Inflammatory macrophage (primary cell): ENCODE results near the gene RSBN1L.

Experiments
- DNase-seq, 2 donors: peaks; one replicate each; pipeline ENCODE4 v3.0.0-alpha.2; 2020 to 2022

Gene RSBN1L

DNA sequence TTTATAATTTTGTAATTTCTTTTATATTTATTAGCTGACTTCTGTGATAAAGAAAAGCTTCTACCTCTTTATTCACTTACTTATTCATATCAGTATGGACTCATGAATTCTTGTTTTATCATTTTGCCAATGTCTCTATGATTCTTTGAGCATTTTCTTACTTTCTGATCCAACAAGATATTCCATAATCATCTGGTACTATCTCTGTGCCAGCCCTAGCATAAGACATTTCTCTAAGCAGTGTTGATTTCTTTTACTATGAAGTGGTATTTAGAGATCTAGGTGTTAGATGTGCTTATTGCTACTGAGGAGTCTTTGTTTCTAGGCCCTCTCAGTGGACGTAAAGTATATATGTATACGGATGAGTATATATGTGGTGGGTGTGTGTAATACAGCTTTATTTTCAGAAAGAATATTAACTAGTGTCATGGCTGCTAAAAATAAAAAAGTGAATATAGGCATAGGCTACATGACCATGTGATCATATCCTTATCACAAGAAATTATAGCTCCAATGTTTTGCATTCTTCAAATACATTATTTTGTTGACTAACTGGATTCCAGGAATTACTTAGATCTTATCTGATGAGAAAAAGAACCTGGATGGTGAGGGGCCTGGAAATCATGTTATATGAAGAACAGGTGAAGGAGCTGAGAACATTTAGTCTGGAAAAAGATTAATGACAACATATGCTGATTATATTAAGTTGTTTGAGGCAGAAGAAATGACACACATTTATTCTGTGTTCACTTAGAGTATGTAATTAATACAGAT, 115.4 kb downstream of the RSBN1L start:
- no peak for DNase-seq

- peak in 1 of 2 donors; percentile 5 for DNase-seq
Measured at GRCh38 chr7:77812290-77812685, 116.0 kb downstream of the RSBN1L start.

- peak in 1 of 2 donors; percentile 19 for DNase-seq
Measured at GRCh38 chr7:77813180-77813579, 116.9 kb downstream of the RSBN1L start.

GRCh38 chr7:77819021-77819420, 122.8 kb downstream of the RSBN1L start:
- DNase-seq = peak in 1 of 2 donors; percentile 63

DNA sequence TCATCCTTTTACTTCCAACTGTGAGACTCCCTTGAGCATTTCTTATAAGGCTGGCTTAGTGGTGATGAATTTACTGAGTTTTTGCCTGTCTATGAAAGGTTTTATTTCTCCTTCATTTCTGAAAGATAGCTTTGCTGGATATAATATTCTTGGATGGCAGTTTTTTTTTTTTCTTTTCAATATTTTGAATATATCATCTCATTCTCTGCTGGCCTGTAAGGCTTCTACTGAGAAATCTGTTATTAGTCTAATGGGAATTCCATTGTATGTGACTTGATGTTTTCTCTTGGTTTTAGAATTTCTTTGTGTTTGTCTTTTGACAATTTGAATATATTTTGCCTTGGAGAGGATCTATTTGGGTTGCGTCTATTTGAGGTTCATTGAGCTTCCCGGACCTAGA, 124.7 kb downstream of the RSBN1L start:
- DNase-seq = no peak

- no peak for DNase-seq
Measured at GRCh38 chr7:77822269-77822668, 126.0 kb downstream of the RSBN1L start.

DNA sequence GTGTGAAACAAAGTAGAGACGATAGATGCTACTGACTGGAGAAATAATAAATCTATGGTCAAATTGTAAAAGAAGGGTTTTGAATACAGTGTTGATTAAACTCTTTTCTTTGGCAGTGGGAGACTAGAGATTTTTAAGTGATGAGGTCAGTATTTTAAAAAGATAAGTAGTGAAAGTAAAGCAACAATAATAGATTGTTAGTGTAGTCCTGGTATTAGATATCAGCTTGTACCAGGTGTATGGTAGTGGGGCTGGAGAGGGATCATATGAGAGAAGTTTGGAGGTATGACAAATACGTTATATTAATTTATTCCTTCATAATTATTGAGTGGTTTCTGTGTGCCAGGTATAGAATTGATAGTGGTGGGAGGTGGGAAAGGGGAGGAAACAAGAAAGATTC, 127.5 kb downstream of the RSBN1L start:
- DNase-seq = no peak

GRCh38 chr7:77824636-77825035, 128.4 kb downstream of the RSBN1L start:
- no peak for DNase-seq

DNA sequence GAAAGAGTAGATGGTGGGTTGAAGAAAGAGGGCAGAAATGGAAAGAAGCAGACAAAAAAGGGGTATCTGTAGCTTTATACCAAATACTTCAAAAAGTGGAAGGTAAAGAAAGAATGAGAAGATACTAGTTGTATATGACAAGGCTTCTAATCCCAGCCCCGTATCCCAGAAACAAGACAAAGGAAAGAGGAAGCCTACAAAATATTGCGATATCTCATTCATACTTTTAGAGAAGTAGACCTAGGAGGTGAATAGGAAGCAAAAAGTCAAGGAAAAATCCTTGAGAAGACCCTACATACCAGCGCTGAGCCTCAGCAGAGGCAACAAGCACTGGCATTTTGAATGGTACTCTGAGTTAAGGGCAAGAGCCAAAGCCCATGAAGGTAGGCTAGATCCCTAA, 128.9 kb downstream of the RSBN1L start:
- DNase-seq = peak; percentile 20 to 68

DNA sequence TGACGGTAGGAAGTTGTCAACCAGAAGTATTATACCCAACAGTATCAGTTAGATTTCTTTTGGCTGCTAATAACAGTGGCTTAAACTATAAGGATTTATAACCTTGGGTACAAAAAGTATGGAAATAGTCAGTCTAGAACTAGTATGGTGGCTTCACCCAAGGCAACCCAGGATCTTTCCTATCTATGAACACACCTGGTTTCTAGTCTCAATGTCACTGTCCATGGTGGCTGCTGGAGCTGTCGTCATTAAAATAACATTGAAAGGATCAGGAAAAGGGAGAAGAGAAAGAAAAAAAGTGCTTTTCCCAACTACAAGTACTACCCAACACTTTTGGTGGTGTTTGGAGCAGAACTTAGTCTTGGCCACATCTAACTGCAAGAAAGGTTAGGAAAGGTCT, 130.0 kb downstream of the RSBN1L start:
- DNase-seq = no peak

DNA sequence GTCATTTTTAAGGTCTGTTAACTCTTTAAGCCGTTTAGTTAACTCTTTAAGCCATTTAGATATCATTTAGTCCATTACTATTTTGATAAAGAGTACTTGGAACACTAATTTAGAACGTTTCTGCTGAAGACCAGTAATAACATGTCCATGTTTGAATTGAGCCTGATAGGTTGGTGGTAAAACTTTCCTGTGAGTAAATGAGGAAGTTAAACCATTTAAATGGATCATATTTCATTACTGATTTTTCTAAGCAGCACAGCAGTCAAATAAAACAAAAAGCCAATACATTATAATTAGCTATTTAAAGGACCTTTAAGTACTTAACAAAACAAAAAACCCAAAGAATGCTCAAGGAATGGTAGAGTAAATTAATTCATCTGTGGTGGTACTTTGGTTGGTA, 131.7 kb downstream of the RSBN1L start:
- no peak for DNase-seq

GRCh38 chr7:77830649-77831355, 134.5 kb downstream of the RSBN1L start:
- no peak for DNase-seq

GRCh38 chr7:77831481-77831880, 135.2 kb downstream of the RSBN1L start:
- DNase-seq = no peak

DNA sequence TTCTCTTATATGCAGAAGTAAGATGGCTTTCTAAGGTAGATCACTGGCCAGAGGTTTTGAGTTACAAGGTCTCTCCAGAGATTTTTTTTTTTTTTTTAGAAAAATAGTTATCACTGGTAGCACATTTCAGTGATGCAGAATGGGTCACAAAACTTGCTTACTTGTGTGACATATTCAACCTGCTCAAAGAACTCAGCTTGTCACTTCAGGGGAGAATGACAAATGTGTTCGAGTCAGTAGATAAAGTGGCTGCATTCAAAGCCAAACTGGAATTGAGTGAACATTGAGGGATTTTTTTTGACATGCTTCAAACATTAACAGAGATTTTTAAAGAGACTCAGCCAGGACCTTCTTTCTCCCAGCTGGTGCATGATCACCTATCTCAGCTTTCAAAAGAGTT, 135.7 kb downstream of the RSBN1L start:
- no peak for DNase-seq
